HepG2 (cell line): Measurements from ENCODE around the gene CDH8. TPM values are rescaled to one million over a fixed set of nuclear protein-coding genes. Genes with fewer than 3 reads are reported as not detected.

ENCODE experiments used
- ATAC-seq: fragments of 200-7000 bp; cut with Tn5 transposase; 3 replicates; pipeline ENCODE4 v1.9.1; 2020; ENCODE audit warnings: mild to moderate bottlenecking, moderate library complexity
- BruUV-seq: library from RNA; stranded (reverse); fragments of 400-500 nt; replicated peaks from 2 replicates; lab custom pipeline; 2021; lab: Mats Ljungman, UMichigan
- CTCF ChIA-PET: fragments of 300-600 bp; formaldehyde crosslinking; extraction: SDS; loops from one replicate; lab custom pipeline; 2021; ENCODE audit warnings: low total read pairs, inconsistent platforms, low intra/inter-chr PET ratio; lab: Yijun Ruan, JAX
- POLR2A ChIA-PET: fragments of 350-600 bp; sonication (Branson Sonifier 250); formaldehyde crosslinking; loops from one replicate; lab custom pipeline; 2020; ENCODE audit warnings: antibody characterized with exemption, inconsistent platforms; lab: Yijun Ruan, JAX
- DNase-seq: peaks from one replicate; pipeline ENCODE4 v3.0.0-alpha.2; 2015; ENCODE audit warnings: low spot score
- FAIRE-seq: peaks from 3 replicates; lab custom pipeline; 2011; peaks lifted over from hg19 to GRCh38; lab: Jason Lieb, UNC
- H2AFZ ChIP-seq: one replicate; pipeline ENCODE4 v1.6.1; 2011; ENCODE audit warnings: low read length, inconsistent platforms
- H3K27ac ChIP-seq: fragments of 300-600 bp; 3 replicates; pipeline ENCODE4 v1.8.0; 2011; ENCODE audit warnings: mixed run types, mild to moderate bottlenecking, mixed read lengths, low read length, inconsistent platforms; ENCODE audit not compliant: insufficient read depth; ENCODE audit errors: extremely low read length
- H3K27me3 ChIP-seq, 2 experiments: fragments of 200-600 bp in 1 of 2; 2 replicates in 1 of 2; 3 replicates in 1 of 2; pipeline versions ENCODE4 v1.6.0 to v1.8.0; 2011; ENCODE audit warnings: low read length in 2 of 2, mild to moderate bottlenecking in 2 of 2, moderate library complexity in 2 of 2, inconsistent platforms in 1 of 2; ENCODE audit not compliant: insufficient read depth in 2 of 2, control insufficient read depth in 1 of 2
- H3K36me3 ChIP-seq, 2 experiments: fragments of 200-600 bp in 1 of 2; replicated peaks in 1 of 2; 2 replicates in 1 of 2; 3 replicates in 1 of 2; pipeline versions ENCODE4 v1.5.1 to v1.8.0; 2011; ENCODE audit warnings: low read length in 2 of 2, inconsistent platforms in 1 of 2; ENCODE audit not compliant: insufficient read depth in 2 of 2, control insufficient read depth in 1 of 2
- H3K4me1 ChIP-seq: 2 replicates; pipeline ENCODE4 v1.5.1; 2012; ENCODE audit warnings: low read length, inconsistent platforms; ENCODE audit not compliant: insufficient read depth
- H3K4me2 ChIP-seq: 2 replicates; pipeline ENCODE4 v1.6.0; 2011; ENCODE audit warnings: low read depth, low read length, inconsistent platforms
- H3K4me3 ChIP-seq, 3 experiments: fragments of 200-600 bp in 1 of 3; sonication (generic), shearing (Covaris generic) in 1 of 3; replicated peaks in 1 of 3; 2 replicates each; pipeline ENCODE4 v1.5.1; 2011 to 2016; ENCODE audit warnings: low read length in 3 of 3, inconsistent platforms in 2 of 3, low read depth in 2 of 3, mild to moderate bottlenecking in 2 of 3, control low read depth in 1 of 3, mixed read lengths in 1 of 3; ENCODE audit not compliant: insufficient read depth in 1 of 3
- H3K79me2 ChIP-seq: one replicate; pipeline ENCODE4 v1.6.1; 2011; ENCODE audit warnings: low read length, inconsistent platforms; ENCODE audit not compliant: insufficient read depth
- H3K9ac ChIP-seq: 2 replicates; pipeline ENCODE4 v1.6.0; 2011; ENCODE audit warnings: mild to moderate bottlenecking, low read depth, low read length, inconsistent platforms; ENCODE audit not compliant: insufficient read depth
- H3K9me3 ChIP-seq: 2 replicates; pipeline ENCODE4 v1.5.1; 2012; ENCODE audit warnings: mild to moderate bottlenecking, low read length
- H4K20me1 ChIP-seq: 2 replicates; pipeline ENCODE4 v1.6.0; 2011; ENCODE audit warnings: inconsistent platforms, mild to moderate bottlenecking, low read length, moderate library complexity; ENCODE audit not compliant: insufficient read depth
- CBX5 ChIP-seq: sonication (generic); formaldehyde crosslinking; IDR thresholded peaks from 2 replicates; pipeline ENCODE4 v1.4.0; 2020; ENCODE audit warnings: missing genetic modification reagents, borderline replicate concordance
- KAT2B ChIP-seq: fragments of 150-350 bp; IDR thresholded peaks from 2 replicates; pipeline ENCODE4 v1.6.1; 2014; ENCODE audit warnings: low read depth, low read length, borderline replicate concordance
- KDM2A ChIP-seq: sonication (generic); formaldehyde crosslinking; IDR thresholded peaks from 2 replicates; pipeline ENCODE4 v1.4.0; 2020; ENCODE audit warnings: low read depth, missing genetic modification reagents, borderline replicate concordance
- MEF2D ChIP-seq: sonication (generic); formaldehyde crosslinking; IDR thresholded peaks from 2 replicates; pipeline ENCODE4 v1.5.1; 2020; ENCODE audit warnings: mild to moderate bottlenecking, missing genetic modification reagents
- NAIF1 ChIP-seq: sonication (generic); formaldehyde crosslinking; IDR thresholded peaks from 2 replicates; pipeline ENCODE4 v1.5.0; 2020; ENCODE audit warnings: mild to moderate bottlenecking, missing genetic modification reagents, borderline replicate concordance
- PLRG1 ChIP-seq: fragments of 450-650 bp; conservative IDR thresholded peaks from 2 replicates; pipeline ENCODE4 v1.6.1; 2016
- SIN3A ChIP-seq: IDR thresholded peaks from 2 replicates; pipeline ENCODE4 v1.6.1; 2011; ENCODE audit warnings: low read depth, mild to moderate bottlenecking, control low read depth, low read length, borderline replicate concordance
- SNRNP70 ChIP-seq: fragments of 200-400 bp; formaldehyde crosslinking; IDR thresholded peaks from 2 replicates; pipeline ENCODE4 v1.6.1; 2017; ENCODE audit warnings: mild to moderate bottlenecking, low read depth, low read length, moderate library complexity
- ZNF124 ChIP-seq: sonication (generic); formaldehyde crosslinking; IDR thresholded peaks from 2 replicates; pipeline ENCODE4 v1.4.0; 2020; ENCODE audit warnings: missing genetic modification reagents
- ZNF709 ChIP-seq: sonication (generic); formaldehyde crosslinking; IDR thresholded peaks from 2 replicates; pipeline ENCODE4 v1.5.0; 2020; ENCODE audit warnings: mild to moderate bottlenecking, missing genetic modification reagents
- ZNF713 ChIP-seq: sonication (generic); formaldehyde crosslinking; IDR thresholded peaks from 2 replicates; pipeline ENCODE4 v1.4.0; 2020; ENCODE audit warnings: mild to moderate bottlenecking, missing genetic modification reagents
- WGBS: methylation state at CpG from one replicate; pipeline ENCODE4 v1.1.6; 2017; ENCODE audit warnings: low lambda C conversion rate; 5-methylcytosine and 5-hydroxymethylcytosine counted together
- in situ Hi-C: cut with HindIII; loops from 2 replicates; pipeline ENCODE4 v1.10.0; 2017; ENCODE audit warnings: low pct_unique_long_range_greater_than_20kb; ENCODE audit not compliant: extremely low pct_ligation_motif_present
- intact Hi-C: fragments of 100-400 bp; cut with micrococcal nuclease; formaldehyde crosslinking; loops from one replicate; pipeline ENCODE4 v1.10.0; 2022; ENCODE audit not compliant: unreplicated experiment
- polyA plus RNA-seq, 8 experiments: library from polyadenylated mRNA; depleted of rRNA in 3 of 8; stranded (reverse) in 7 of 8; unstranded in 1 of 8; fragments of >200 nt; fragmentation: Illumina TruSeq in 4 of 8; extraction: Trizol in 4 of 8; gene quantifications; 2 replicates each; pipeline versions ENCODE4 v1.2.1 to v1.2.3, GENCODE V29; 2011 to 2016; ENCODE audit warnings: low read depth in 4 of 8, missing spikeins in 1 of 8, mixed read lengths in 1 of 8; ENCODE audit not compliant: insufficient read depth in 1 of 8
- total RNA-seq, 5 experiments: library from RNA; depleted of rRNA; stranded (reverse); fragments of >200 nt; fragmentation: Illumina TruSeq; extraction: Trizol; gene quantifications; 2 replicates each; pipeline ENCODE4 v1.2.3, GENCODE V29; 2016; ENCODE audit warnings: low read depth in 1 of 5
- TF ChIP-seq, protein P1 (sequence below), 2 experiments: fragments of 450-650 bp in 1 of 2; sonication (generic) in 1 of 2; formaldehyde crosslinking in 1 of 2; IDR thresholded peaks; 2 replicates each; pipeline versions ENCODE4 v1.6.1 to v1.8.0; 2016 to 2022; ENCODE audit warnings: antibody characterized with exemption in 1 of 2, mild to moderate bottlenecking in 1 of 2, missing genetic modification reagents in 1 of 2
- TF ChIP-seq, protein P2 (sequence below): IDR thresholded peaks from 2 replicates; pipeline ENCODE4 v1.6.1; 2016; ENCODE audit warnings: missing compliant biosample characterization, missing genetic modification reagents, borderline replicate concordance
- TF ChIP-seq, protein P3 (sequence below): sonication (generic); formaldehyde crosslinking; IDR thresholded peaks from 2 replicates; pipeline ENCODE4 v1.8.1; 2023; ENCODE audit warnings: mild to moderate bottlenecking, moderate library complexity, missing genetic modification reagents

Gene CDH8
- total and polyA plus RNA-seq, 2 of the 13 experiments (the other 11 are each of a cell fraction or from before 2014, with no cell fraction given) = not detected

DNA sequence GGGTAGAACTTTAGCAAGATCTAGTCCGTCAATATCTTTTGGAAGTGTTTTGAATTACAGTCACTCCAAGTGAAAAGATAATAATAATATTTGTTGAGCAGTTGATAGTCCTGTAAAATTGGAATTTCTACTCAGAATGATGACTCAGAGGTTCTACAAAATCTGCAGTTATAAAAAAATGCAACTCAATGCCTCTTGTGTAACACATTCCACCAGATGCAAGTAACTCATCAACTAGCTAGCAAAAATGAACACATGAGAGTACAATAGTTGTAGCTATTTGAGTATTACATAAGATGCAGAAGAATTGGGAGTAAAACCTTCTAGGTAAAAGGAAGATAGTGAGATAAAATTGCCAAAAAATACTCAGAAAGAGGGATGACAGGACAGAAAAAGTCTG lies 177.2 kb downstream of the CDH8 start:
- no peak for ATAC-seq
- CTCF ChIA-PET = no interaction called here
- TF ChIP-seq SIN3A (no peak), ZNF124 (CRISPR knock-in tag) (no peak), KAT2B (no peak), ZNF713 (CRISPR knock-in tag) (no peak), MEF2D (CRISPR knock-in tag) (no peak), NAIF1 (no peak), SNRNP70 (no peak), CBX5 (CRISPR knock-in tag) (no peak), PLRG1 (no peak), KDM2A (CRISPR knock-in tag) (no peak), ZNF709 (CRISPR knock-in tag) (no peak)
- TF ChIP-seq, protein P1, sequence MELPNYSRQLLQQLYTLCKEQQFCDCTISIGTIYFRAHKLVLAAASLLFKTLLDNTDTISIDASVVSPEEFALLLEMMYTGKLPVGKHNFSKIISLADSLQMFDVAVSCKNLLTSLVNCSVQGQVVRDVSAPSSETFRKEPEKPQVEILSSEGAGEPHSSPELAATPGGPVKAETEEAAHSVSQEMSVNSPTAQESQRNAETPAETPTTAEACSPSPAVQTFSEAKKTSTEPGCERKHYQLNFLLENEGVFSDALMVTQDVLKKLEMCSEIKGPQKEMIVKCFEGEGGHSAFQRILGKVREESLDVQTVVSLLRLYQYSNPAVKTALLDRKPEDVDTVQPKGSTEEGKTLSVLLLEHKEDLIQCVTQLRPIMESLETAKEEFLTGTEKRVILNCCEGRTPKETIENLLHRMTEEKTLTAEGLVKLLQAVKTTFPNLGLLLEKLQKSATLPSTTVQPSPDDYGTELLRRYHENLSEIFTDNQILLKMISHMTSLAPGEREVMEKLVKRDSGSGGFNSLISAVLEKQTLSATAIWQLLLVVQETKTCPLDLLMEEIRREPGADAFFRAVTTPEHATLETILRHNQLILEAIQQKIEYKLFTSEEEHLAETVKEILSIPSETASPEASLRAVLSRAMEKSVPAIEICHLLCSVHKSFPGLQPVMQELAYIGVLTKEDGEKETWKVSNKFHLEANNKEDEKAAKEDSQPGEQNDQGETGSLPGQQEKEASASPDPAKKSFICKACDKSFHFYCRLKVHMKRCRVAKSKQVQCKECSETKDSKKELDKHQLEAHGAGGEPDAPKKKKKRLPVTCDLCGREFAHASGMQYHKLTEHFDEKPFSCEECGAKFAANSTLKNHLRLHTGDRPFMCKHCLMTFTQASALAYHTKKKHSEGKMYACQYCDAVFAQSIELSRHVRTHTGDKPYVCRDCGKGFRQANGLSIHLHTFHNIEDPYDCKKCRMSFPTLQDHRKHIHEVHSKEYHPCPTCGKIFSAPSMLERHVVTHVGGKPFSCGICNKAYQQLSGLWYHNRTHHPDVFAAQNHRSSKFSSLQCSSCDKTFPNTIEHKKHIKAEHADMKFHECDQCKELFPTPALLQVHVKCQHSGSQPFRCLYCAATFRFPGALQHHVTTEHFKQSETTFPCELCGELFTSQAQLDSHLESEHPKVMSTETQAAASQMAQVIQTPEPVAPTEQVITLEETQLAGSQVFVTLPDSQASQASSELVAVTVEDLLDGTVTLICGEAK (IDR thresholded peaks at IDR 0.05) = no peak
- TF ChIP-seq, protein P1 (CRISPR knock-in tag; IDR thresholded peaks at IDR 0.05) = no peak
- TF ChIP-seq, protein P2, sequence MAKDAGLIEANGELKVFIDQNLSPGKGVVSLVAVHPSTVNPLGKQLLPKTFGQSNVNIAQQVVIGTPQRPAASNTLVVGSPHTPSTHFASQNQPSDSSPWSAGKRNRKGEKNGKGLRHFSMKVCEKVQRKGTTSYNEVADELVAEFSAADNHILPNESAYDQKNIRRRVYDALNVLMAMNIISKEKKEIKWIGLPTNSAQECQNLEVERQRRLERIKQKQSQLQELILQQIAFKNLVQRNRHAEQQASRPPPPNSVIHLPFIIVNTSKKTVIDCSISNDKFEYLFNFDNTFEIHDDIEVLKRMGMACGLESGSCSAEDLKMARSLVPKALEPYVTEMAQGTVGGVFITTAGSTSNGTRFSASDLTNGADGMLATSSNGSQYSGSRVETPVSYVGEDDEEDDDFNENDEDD = no peak
- TF ChIP-seq, protein P3, sequence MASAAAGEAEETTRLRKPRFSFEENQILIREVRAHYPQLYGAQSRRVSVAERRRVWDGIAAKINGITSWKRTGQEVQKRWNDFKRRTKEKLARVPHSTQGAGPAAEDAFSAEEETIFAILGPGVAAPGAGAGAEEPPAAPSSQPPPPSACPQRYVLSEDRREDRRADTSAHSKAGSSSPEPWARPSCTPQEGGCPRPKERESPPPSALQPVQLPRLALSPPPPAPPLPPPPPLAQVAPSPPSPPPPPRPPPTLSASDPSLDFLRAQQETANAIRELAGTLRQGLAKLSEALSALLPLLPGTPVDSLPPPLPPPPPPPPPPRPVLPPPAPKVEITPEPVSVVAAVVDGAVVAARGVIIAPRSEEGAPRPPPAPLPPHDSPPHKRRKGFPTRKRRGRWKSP (CRISPR knock-in tag) = no peak

More for the DNA sequence above, 177.2 kb downstream of the CDH8 start:
- Histone ChIP-seq H3K4me3 (no peak overlapping the region), H3K27ac (no peak overlapping the region), H3K9me3 (no peaks in the 10 kb centered on the region), H3K4me1 (no peaks in the 10 kb centered on the region), H3K36me3 (no peaks in the 10 kb centered on the region), H3K4me2 (no peak overlapping the region), H4K20me1 (no peaks in the 10 kb centered on the region), H2AFZ (no peak overlapping the region), H3K9ac (no peak overlapping the region), H3K79me2 (no peaks in the 10 kb centered on the region), H3K27me3 (no peaks in the 10 kb centered on the region)
- FAIRE-seq (no peak), DNase-seq (no peak)
- WGBS = 4% methylated on average over 1 of the region's 1 CpG
- intact Hi-C loops = no loop called here
- BruUV-seq = no TSS peak
- POLR2A ChIA-PET = no interaction called here
- in situ Hi-C loops = no loop called here
